ENCODE data around the gene NRBP1.
"Not testable (repeated sequence)": the region's sequence is repeated elsewhere in the genome, so short reads cannot be mapped to it uniquely, and the experiment has no call there.

NRBP1 gene

GRCh38 chr2:27422958-27423357 lies 5.5 kb upstream of the NRBP1 start:
- Histone ChIP-seq H3K4me3 (ENCODE audit: low read depth, low read length) (no peak overlapping the region), H3K36me3 (ENCODE audit: control insufficient read depth in 2 of 2, insufficient read depth in 1 of 2, low read length in 2 of 2) (no peaks in the 10 kb centered on the region), H3K4me1 (ENCODE audit: control insufficient read depth, insufficient read depth, low read length) (no peaks in the 10 kb centered on the region), H3K9me3 (ENCODE audit: control insufficient read depth, insufficient read depth, low read depth, low read length) (no peaks in the 10 kb centered on the region), H3K27ac (ENCODE audit: extremely low read depth, low read depth, low read length) (no peak overlapping the region)
- ChIA-PET CTCF (no interaction called here), POLR2A (no interaction called here)
- TF ChIP-seq ZNF558 (tag by site-specific recombination; IDR thresholded peaks at IDR 0.05) (no peak), TSHZ1 (tag by site-specific recombination; IDR thresholded peaks at IDR 0.05; ENCODE audit: borderline replicate concordance) (no peak), ZNF660 (tag by site-specific recombination; IDR thresholded peaks at IDR 0.05) (no peak), ZNF184 (tag by site-specific recombination; IDR thresholded peaks at IDR 0.05) (peak; percentile 91)

GRCh38 chr2:27425039-27425438 lies 3.4 kb upstream of the NRBP1 start:
- H3K4me3 ChIP-seq (ENCODE audit: low read depth, low read length); H3K4me1 ChIP-seq (ENCODE audit: control insufficient read depth, insufficient read depth, low read length); CTCF ChIA-PET; H3K9me3 ChIP-seq (ENCODE audit: control insufficient read depth, insufficient read depth, low read depth, low read length); H3K27ac ChIP-seq (ENCODE audit: extremely low read depth, low read depth, low read length); H3K36me3 ChIP-seq (ENCODE audit: control insufficient read depth in 2 of 2, insufficient read depth in 1 of 2, low read length in 2 of 2): not testable (repeated sequence)
- POLR2A ChIA-PET, result interaction anchor here (0.6 to 0.8 kb wide), 3 partner anchors 15 to 19 kb away, joined by 3 to 5 read pairs (median 3); no protein-coding TSS in a partner anchor

- peak overlapping the region; percentile 96; the same call in 1 of the 2 replicates for H3K27ac ChIP-seq (ENCODE audit: extremely low read depth, low read depth, low read length)
- POLR2A ChIA-PET, result interaction anchor here (0.9 to 3.8 kb wide), 17 partner anchors 9 to 236 kb away, joined by 3 to 56 read pairs (median 4); partner anchors contain the start of genes CCDC121, EIF2B4, GPN1 and GTF3C2
- no peaks in the 10 kb centered on the region for H3K9me3 ChIP-seq (ENCODE audit: control insufficient read depth, insufficient read depth, low read depth, low read length)
- H3K4me1 ChIP-seq (ENCODE audit: control insufficient read depth, insufficient read depth, low read length), result peaks cover 11% of the 10 kb centered on the region
- H3K4me3 ChIP-seq (ENCODE audit: low read depth, low read length), result peak overlapping the region; percentile 70
- CTCF ChIA-PET, result interaction anchor here (1.1 to 3.0 kb wide), 3 partner anchors 18 to 1167 kb away, joined by 3 to 15 read pairs (median 3); partner anchors contain the start of gene PPM1G
- peaks cover under 1 to 6% of the 10 kb centered on the region in 2 experiments; a peak in 2 of 3 replicates for H3K36me3 ChIP-seq (ENCODE audit: control insufficient read depth in 2 of 2, insufficient read depth in 1 of 2, low read length in 2 of 2)
- TF ChIP-seq ZNF555 (tag by site-specific recombination; conservative IDR thresholded peaks at IDR 0.05) (no peak), ZNF529 (tag by site-specific recombination; IDR thresholded peaks at IDR 0.05; ENCODE audit: insufficient replicate concordance) (no peak), ZNF138 (tag by site-specific recombination; IDR thresholded peaks at IDR 0.05; ENCODE audit: borderline replicate concordance) (no peak), SETDB1 (IDR thresholded peaks at IDR 0.05; ENCODE audit: insufficient read length, low read length) (no peak), GLIS2 (tag by site-specific recombination; IDR thresholded peaks at IDR 0.05) (no peak), ZBTB10 (tag by site-specific recombination; IDR thresholded peaks at IDR 0.05) (no peak), OSR2 (tag by site-specific recombination; IDR thresholded peaks at IDR 0.05) (no peak), ZNF350 (tag by site-specific recombination; IDR thresholded peaks at IDR 0.05) (no peak), MZF1 (tag by site-specific recombination; IDR thresholded peaks at IDR 0.05; ENCODE audit: borderline replicate concordance) (no peak), AEBP2 (tag by site-specific recombination; IDR thresholded peaks at IDR 0.05; ENCODE audit: borderline replicate concordance) (no peak), ZNF624 (tag by site-specific recombination; IDR thresholded peaks at IDR 0.05) (no peak), ZBTB17 (tag by site-specific recombination; IDR thresholded peaks at IDR 0.05) (no peak), ZNF692 (tag by site-specific recombination; IDR thresholded peaks at IDR 0.05) (no peak), ZNF175 (tag by site-specific recombination; IDR thresholded peaks at IDR 0.05) (no peak), ZNF658 (tag by site-specific recombination; IDR thresholded peaks at IDR 0.05) (no peak), ZNF513 (tag by site-specific recombination; IDR thresholded peaks at IDR 0.05) (no peak)
Measured at GRCh38 chr2:27427863-27428212, 593 bp upstream of the NRBP1 start.

Measured in HEK293 (cell line).